Measurements from ENCODE around the gene FHL1. TPM values are rescaled to one million over a fixed set of nuclear protein-coding genes. Genes with fewer than 3 reads are reported as not detected.
A peak's percentile ranks its signal among the peaks of the same experiment; 100 is the strongest.

Gene FHL1
- total RNA-seq, 4 donors from 2014 or later: 139 to 617 (median 162) TPM

DNA sequence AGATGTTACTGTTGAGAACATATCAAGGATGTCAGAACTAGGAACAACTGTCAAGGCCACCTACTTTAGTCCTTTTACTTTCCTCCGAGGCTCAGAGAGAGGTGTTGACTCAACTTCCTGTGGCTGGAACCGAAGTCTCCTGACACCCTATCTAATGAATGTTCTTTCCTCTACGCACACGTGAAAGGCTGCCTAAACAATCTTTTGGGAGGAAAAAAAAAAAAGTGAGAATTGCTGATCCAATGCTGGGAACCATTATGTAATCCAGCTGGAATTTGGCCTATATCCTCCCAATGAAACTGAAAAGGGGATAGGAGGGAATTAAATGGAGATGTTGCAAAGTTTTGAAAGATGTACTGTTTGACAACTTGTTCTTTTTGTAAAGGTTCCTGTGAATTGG is 112.2 kb downstream of the FHL1 start:
- WGBS, 2 donors (ENCODE audit: low coverage in 1 of 2): 54 to 56% methylated on average over 2 to 4 of the region's 4 CpGs
- Histone ChIP-seq H3K36me3 (no peaks in the 10 kb centered on the region), H3K4me1 (no peaks in the 10 kb centered on the region), H3K4me3 (no peak overlapping the region), H3K27ac (peak overlapping the region in 2 of 4 donors; percentile 16 to 18), H3K9me3 (no peaks in the 10 kb centered on the region), H3K27me3 (no peaks in the 10 kb centered on the region)
- TF ChIP-seq POLR2AphosphoS5 (IDR thresholded peaks at IDR 0.05): peak in 1 of 3 donors; percentile 16
- TF ChIP-seq EP300 (IDR thresholded peaks at IDR 0.05; ENCODE audit: low read depth): no peak
- no peak for DNase-seq
- intact Hi-C loops (cut with DNase I; ENCODE audit: low total_unique reads): no loop called here
- in situ Hi-C loops (cut with MboI; ENCODE audit: low pct_ligation_motif_present in 1 of 4, low pct_unique_long_range_greater_than_20kb in 1 of 4, low sequenced_read_pairs in 3 of 4): loop anchor here in 1 of 4 donors (25.0 kb wide), 1 partner anchor 222 kb away; no protein-coding TSS in a partner anchor

DNA sequence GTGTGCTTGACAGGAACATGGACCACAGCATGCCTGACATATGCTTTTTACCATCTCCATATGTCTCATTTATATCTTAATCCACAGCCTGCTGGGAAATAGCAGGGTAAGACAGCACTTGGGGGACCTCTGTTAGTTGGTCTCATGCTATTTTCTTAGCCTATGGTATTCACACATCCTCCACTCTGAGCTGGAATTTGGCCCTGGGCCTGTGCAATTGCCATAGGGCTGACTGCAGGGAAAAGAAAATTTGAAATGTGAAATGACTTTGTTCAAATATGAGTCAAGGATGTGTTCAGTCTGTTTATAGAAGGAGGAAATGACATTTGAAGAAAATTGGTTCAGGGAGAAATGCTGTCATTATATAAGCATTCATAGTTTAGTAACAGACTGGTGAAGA is 113.4 kb downstream of the FHL1 start:
- no peak for DNase-seq
- H3K27ac ChIP-seq: no peak overlapping the region
- TF ChIP-seq POLR2AphosphoS5 (IDR thresholded peaks at IDR 0.05) (no peak), EP300 (IDR thresholded peaks at IDR 0.05; ENCODE audit: low read depth) (no peak), POLR2A (IDR thresholded peaks at IDR 0.05) (no peak)
- TF ChIP-seq, protein P1, sequence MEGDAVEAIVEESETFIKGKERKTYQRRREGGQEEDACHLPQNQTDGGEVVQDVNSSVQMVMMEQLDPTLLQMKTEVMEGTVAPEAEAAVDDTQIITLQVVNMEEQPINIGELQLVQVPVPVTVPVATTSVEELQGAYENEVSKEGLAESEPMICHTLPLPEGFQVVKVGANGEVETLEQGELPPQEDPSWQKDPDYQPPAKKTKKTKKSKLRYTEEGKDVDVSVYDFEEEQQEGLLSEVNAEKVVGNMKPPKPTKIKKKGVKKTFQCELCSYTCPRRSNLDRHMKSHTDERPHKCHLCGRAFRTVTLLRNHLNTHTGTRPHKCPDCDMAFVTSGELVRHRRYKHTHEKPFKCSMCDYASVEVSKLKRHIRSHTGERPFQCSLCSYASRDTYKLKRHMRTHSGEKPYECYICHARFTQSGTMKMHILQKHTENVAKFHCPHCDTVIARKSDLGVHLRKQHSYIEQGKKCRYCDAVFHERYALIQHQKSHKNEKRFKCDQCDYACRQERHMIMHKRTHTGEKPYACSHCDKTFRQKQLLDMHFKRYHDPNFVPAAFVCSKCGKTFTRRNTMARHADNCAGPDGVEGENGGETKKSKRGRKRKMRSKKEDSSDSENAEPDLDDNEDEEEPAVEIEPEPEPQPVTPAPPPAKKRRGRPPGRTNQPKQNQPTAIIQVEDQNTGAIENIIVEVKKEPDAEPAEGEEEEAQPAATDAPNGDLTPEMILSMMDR (IDR thresholded peaks at IDR 0.05): no peak
- in situ Hi-C loops (cut with MboI; ENCODE audit: low pct_ligation_motif_present in 1 of 4, low pct_unique_long_range_greater_than_20kb in 1 of 4, low sequenced_read_pairs in 3 of 4): loop anchor here in 1 of 4 donors (25.0 kb wide), 1 partner anchor 223 kb away; no protein-coding TSS in a partner anchor
- H3K4me1 ChIP-seq: no peaks in the 10 kb centered on the region
- no peaks in the 10 kb centered on the region for H3K9me3 ChIP-seq
- no peaks in the 10 kb centered on the region for H3K36me3 ChIP-seq
- intact Hi-C loops (cut with DNase I; ENCODE audit: low total_unique reads): no loop called here
- H3K27me3 ChIP-seq: no peaks in the 10 kb centered on the region
- no peak overlapping the region for H3K4me3 ChIP-seq

Small RNA genes within 50 kb of the gene (small RNA-seq; reads per million reads assigned to genes)
- gene RF01210: 0 reads per million in 4 donors

Other genes with a start within 250 kb of the FHL1 start
- 10 to 100 TPM in 3 of 4 donors, 1 to 10 TPM in 1; 2.0 to 27.0 (median 15.7) TPM for gene MMGT1, start 173.5 kb upstream of the FHL1 start, total RNA-seq
- gene SLC9A6, start 162.1 kb upstream of the FHL1 start, total RNA-seq: 10 to 100 TPM; 13.5 to 26.3 (median 21.7) TPM
- 10 to 100 TPM in 1 of 4 donors, 1 to 10 TPM in 3; 2.2 to 10.9 (median 5.2) TPM for gene MAP7D3, start 103.9 kb downstream of the FHL1 start, total RNA-seq
- gene ADGRG4, start 153.4 kb downstream of the FHL1 start, total RNA-seq: under 1 TPM in 1 of 4 donors, not detected in 3; under 0.01 TPM

Data from transverse colon (tissue), 4 donors.